GM12878 (cell line): ENCODE data around the gene IGFLR1. TPM values are rescaled to one million over a fixed set of nuclear protein-coding genes. Genes with fewer than 3 reads are reported as not detected.

ENCODE experiments used
- ATAC-seq: fragments of 200-7000 bp; cut with Tn5 transposase; 3 replicates; pipeline ENCODE4 v1.9.1; 2020; ENCODE audit warnings: mild to moderate bottlenecking, moderate library complexity
- Bru-seq: library from RNA; stranded (reverse); fragments of 400-500 nt; gene quantifications from one replicate; lab custom pipeline; 2021; lab: Mats Ljungman, UMichigan
- BruChase-seq, 2 experiments: library from RNA; stranded (reverse); fragments of 400-500 nt; gene quantifications; one replicate each; lab custom pipeline; 2021; lab: Mats Ljungman, UMichigan
- BruUV-seq: library from RNA; stranded (reverse); fragments of 400-500 nt; replicated peaks from 2 replicates; lab custom pipeline; 2021; lab: Mats Ljungman, UMichigan
- CTCF ChIA-PET: fragments of 300-600 bp; sonication (Branson Sonifier 250); formaldehyde crosslinking; extraction: SDS; loops from one replicate; lab custom pipeline; 2021; ENCODE audit warnings: inconsistent platforms; lab: Yijun Ruan, JAX
- POLR2A ChIA-PET: fragments of 350-600 bp; formaldehyde crosslinking; extraction: SDS; loops from one replicate; lab custom pipeline; 2021; ENCODE audit warnings: inconsistent platforms; lab: Charles Lee
- RAD21 ChIA-PET: fragments of 300-600 bp; sonication (Branson Sonifier 250); formaldehyde crosslinking; loops from one replicate; lab custom pipeline; 2023; ENCODE audit warnings: antibody characterized with exemption; ENCODE audit not compliant: unreplicated experiment; lab: Charles Lee
- SMC1A ChIA-PET: fragments of 300-600 bp; sonication (Branson Sonifier 250); formaldehyde crosslinking; loops from one replicate; lab custom pipeline; 2023; ENCODE audit not compliant: unreplicated experiment, uncharacterized antibody; lab: Charles Lee
- DNase-seq: peaks from one replicate; pipeline ENCODE4 v3.0.0-alpha.2; 2011; ENCODE audit warnings: low read depth, low spot score
- FAIRE-seq: peaks from 3 replicates; lab custom pipeline; 2011; peaks lifted over from hg19 to GRCh38; lab: Jason Lieb, UNC
- H2AFZ ChIP-seq: 2 replicates; pipeline ENCODE4 v1.6.0; 2011; ENCODE audit warnings: low read depth, low read length, control low read depth; ENCODE audit not compliant: control insufficient read depth
- H3K27ac ChIP-seq: 2 replicates; pipeline ENCODE4 v1.5.1; 2011; ENCODE audit warnings: control low read depth; ENCODE audit not compliant: control insufficient read depth, insufficient read depth
- H3K27me3 ChIP-seq, 2 experiments: replicated peaks in 1 of 2; 2 replicates each; pipeline versions ENCODE4 v1.6.0 to v1.6.1; 2011; ENCODE audit warnings: low read length in 1 of 2; ENCODE audit not compliant: control insufficient read depth in 2 of 2, insufficient read depth in 2 of 2
- H3K36me3 ChIP-seq, 2 experiments: 2 replicates each; pipeline ENCODE4 v1.5.1; 2011; ENCODE audit warnings: low read length in 1 of 2; ENCODE audit not compliant: control insufficient read depth in 2 of 2, insufficient read depth in 2 of 2
- H3K4me1 ChIP-seq: 2 replicates; pipeline ENCODE4 v1.6.1; 2011; ENCODE audit warnings: mild to moderate bottlenecking, low read length, moderate library complexity, mixed read lengths; ENCODE audit not compliant: control insufficient read depth, insufficient read depth
- H3K4me2 ChIP-seq: 2 replicates; pipeline ENCODE4 v1.6.0; 2011; ENCODE audit warnings: control low read depth; ENCODE audit not compliant: control insufficient read depth, insufficient read depth
- H3K4me3 ChIP-seq: fragments of 200-600 bp; sonication (generic); 2 replicates; pipeline ENCODE4 v1.5.1; 2016
- H3K79me2 ChIP-seq: 2 replicates; pipeline ENCODE4 v1.6.0; 2011; ENCODE audit warnings: low read length; ENCODE audit not compliant: control insufficient read depth, insufficient read depth
- H3K9ac ChIP-seq: 2 replicates; pipeline ENCODE4 v1.8.0; 2011; ENCODE audit warnings: low read length, control low read depth, mixed read lengths; ENCODE audit not compliant: control insufficient read depth, insufficient read depth
- H3K9me3 ChIP-seq: replicated peaks from 3 replicates; pipeline ENCODE4 v1.5.1; 2011; ENCODE audit warnings: mild to moderate bottlenecking, low read length; ENCODE audit not compliant: control insufficient read depth, insufficient read depth
- H4K20me1 ChIP-seq: 2 replicates; pipeline ENCODE4 v1.6.0; 2011; ENCODE audit not compliant: control insufficient read depth, insufficient read depth
- ASH2L ChIP-seq: fragments of 300-600, 200-600 bp; sonication (generic); IDR thresholded peaks from 2 replicates; pipeline ENCODE4 v1.6.1; 2017; ENCODE audit warnings: low read depth, mild to moderate bottlenecking, borderline replicate concordance
- ATF3 ChIP-seq: IDR thresholded peaks from 2 replicates; pipeline ENCODE4 v1.6.1; 2011; ENCODE audit warnings: low read depth, mild to moderate bottlenecking, low read length, moderate library complexity, borderline replicate concordance; ENCODE audit errors: extremely low read depth
- BHLHE40 ChIP-seq, 2 experiments: fragments of 450-650 bp in 1 of 2; IDR thresholded peaks; 2 replicates each; pipeline ENCODE4 v1.6.1; 2011 to 2017; ENCODE audit warnings: low read depth in 2 of 2, borderline replicate concordance in 1 of 2, improper control_type of control experiment in 1 of 2, low read length in 1 of 2, mild to moderate bottlenecking in 1 of 2
- CBX5 ChIP-seq: sonication (generic); IDR thresholded peaks from 2 replicates; pipeline ENCODE4 v1.6.1; 2016; ENCODE audit warnings: low read depth, moderate library complexity, mild to moderate bottlenecking, inconsistent platforms
- CHD1 ChIP-seq: IDR thresholded peaks from 2 replicates; pipeline ENCODE4 v1.6.1; 2012; ENCODE audit warnings: low read depth, low read length, improper control_type of control experiment
- CHD4 ChIP-seq: fragments of 200-600 bp; sonication (generic); IDR thresholded peaks from 2 replicates; pipeline ENCODE4 v1.6.1; 2016; ENCODE audit warnings: mild to moderate bottlenecking
- E2F4 ChIP-seq: IDR thresholded peaks from 2 replicates; pipeline ENCODE4 v1.6.1; 2012; ENCODE audit warnings: low read depth, low read length, improper control_type of control experiment
- HDGF ChIP-seq: fragments of 450-650 bp; IDR thresholded peaks from 2 replicates; pipeline ENCODE4 v1.6.1; 2016; ENCODE audit warnings: antibody characterized with exemption
- KDM1A ChIP-seq: fragments of 200-600 bp; sonication (generic); IDR thresholded peaks from 2 replicates; pipeline ENCODE4 v1.6.1; 2016; ENCODE audit warnings: borderline replicate concordance
- LARP7 ChIP-seq: fragments of 450-650 bp; IDR thresholded peaks from 2 replicates; pipeline ENCODE4 v1.6.1; 2017; ENCODE audit warnings: mild to moderate bottlenecking
- MTA2 ChIP-seq: fragments of 450-650 bp; IDR thresholded peaks from 2 replicates; pipeline ENCODE4 v1.6.1; 2016; ENCODE audit warnings: low read depth, mild to moderate bottlenecking, moderate library complexity
- NFXL1 ChIP-seq: fragments of 450-650 bp; IDR thresholded peaks from 2 replicates; pipeline ENCODE4 v1.6.1; 2017; ENCODE audit warnings: antibody characterized with exemption, mild to moderate bottlenecking, borderline replicate concordance
- PAX8 ChIP-seq: fragments of 450-650 bp; IDR thresholded peaks from 2 replicates; pipeline ENCODE4 v1.6.1; 2017; ENCODE audit warnings: mild to moderate bottlenecking, moderate library complexity
- RUNX3 ChIP-seq: IDR thresholded peaks from 2 replicates; pipeline ENCODE4 v1.6.1; 2012; ENCODE audit warnings: low read length, inconsistent platforms
- SRF ChIP-seq, 2 experiments: IDR thresholded peaks; 2 replicates each; pipeline ENCODE4 v1.6.1; 2011; ENCODE audit warnings: low read depth in 2 of 2, low read length in 2 of 2, mild to moderate bottlenecking in 1 of 2, moderate library complexity in 1 of 2
- TCF12 ChIP-seq: IDR thresholded peaks from 2 replicates; pipeline ENCODE4 v1.6.1; 2011; ENCODE audit warnings: low read depth, mild to moderate bottlenecking, low read length
- ZBTB33 ChIP-seq: fragments of 450-650 bp; IDR thresholded peaks from 2 replicates; pipeline ENCODE4 v1.6.1; 2017; ENCODE audit warnings: mild to moderate bottlenecking
- WGBS: methylation state at CpG from one replicate; pipeline ENCODE4 v1.1.6; 2016; ENCODE audit warnings: low lambda C conversion rate; ENCODE audit not compliant: insufficient replicate concordance, insufficient coverage; ENCODE audit errors: missing lambda C conversion rate; 5-methylcytosine and 5-hydroxymethylcytosine counted together
- in situ Hi-C: fragments of 300-500 bp; cut with MboI; formaldehyde crosslinking; loops from 9 replicates; pipeline ENCODE4 v1.14.3; 2018; ENCODE audit warnings: mixed read lengths
- intact Hi-C: fragments of 100-400 bp; cut with micrococcal nuclease; formaldehyde crosslinking; loops from one replicate; pipeline ENCODE4 v1.14.2; 2022; ENCODE audit not compliant: unreplicated experiment
- long read RNA-seq, 2 experiments: library from polyadenylated mRNA; unstranded; transcript quantifications; one replicate each; pipeline ENCODE4 v2.0.0, GENCODE V29; 2019 to 2020
- polyA minus RNA-seq, 3 experiments: library from RNA; depleted of rRNA, polyadenylated mRNA; stranded (reverse); fragments of >200 nt; gene quantifications; 2 replicates each; pipeline ENCODE4 v1.2.3, GENCODE V29; 2011
- polyA plus RNA-seq, 11 experiments: library from polyadenylated mRNA; depleted of rRNA in 4 of 11; unstranded in 6 of 11; stranded (reverse) in 5 of 11; fragments of >200 nt; fragmentation: Nextera tagmentation in 4 of 11; fragmentation: Illumina TruSeq in 1 of 11; extraction: Ambion mirVana in 4 of 11; extraction: Trizol in 1 of 11; gene quantifications; 1 replicate in 1 of 11; 2 replicates in 10 of 11; pipeline versions ENCODE4 v1.2.1 to v1.2.3, GENCODE V29; 2011 to 2016; ENCODE audit warnings: inconsistent platforms in 2 of 11, missing spikeins in 2 of 11, low read depth in 1 of 11
- total RNA-seq, 4 experiments: library from RNA; depleted of rRNA in 3 of 4; stranded (reverse); fragments of >200 nt in 3 of 4; fragmentation: Illumina TruSeq in 1 of 4; extraction: Trizol in 1 of 4; gene quantifications; 2 replicates each; pipeline versions ENCODE4 v1.2.1 to v1.2.3, GENCODE V29; 2013 to 2021

Gene IGFLR1
- 16.2 and 19.9 TPM in 2 replicates for total RNA-seq (2013; cell fraction: nucleolus; rRNA removed)
- 27.2 and 28.7 TPM in 2 replicates for total RNA-seq (2014; rRNA removed)
- total RNA-seq (2014; rRNA removed; fragmentation: Illumina TruSeq; extraction: Trizol): 8.3 and 9.1 TPM in 2 replicates
- total RNA-seq (2021): 35.3 and 41.7 TPM in 2 replicates
- polyA plus RNA-seq (2011; ENCODE audit: low read depth): 11.1 TPM
- 10.1 and 22.4 TPM in 2 replicates for polyA plus RNA-seq (2011; rRNA removed)
- 46.7 and 55.5 TPM in 2 replicates for polyA plus RNA-seq (2011; cell fraction: cytosol; rRNA removed)
- 75.6 and 89.2 TPM in 2 replicates for polyA plus RNA-seq (2011; cell fraction: nucleus; rRNA removed)
- polyA plus RNA-seq (2012): 30.0 and 41.7 TPM in 2 replicates
- polyA plus RNA-seq (2014; fragmentation: Illumina TruSeq; extraction: Trizol): 5.9 and 8.7 TPM in 2 replicates
- 10 to 100 TPM in 1 of 2 experiments, 1 to 10 TPM in 1; 2.5 to 11.9 TPM for polyA plus RNA-seq (2014; fragmentation: Nextera tagmentation; extraction: Ambion mirVana)
- polyA plus RNA-seq (2014; rRNA removed): 39.9 and 47.9 TPM in 2 replicates
- 10 to 100 TPM; 36.4 to 36.8 TPM for polyA plus RNA-seq (2016; fragmentation: Nextera tagmentation; extraction: Ambion mirVana)
- 7.2 and 17.9 TPM in 2 replicates for polyA minus RNA-seq (2011; rRNA and poly(A)+ RNA removed)
- 9.4 and 12.4 TPM in 2 replicates for polyA minus RNA-seq (2011; cell fraction: cytosol; rRNA and poly(A)+ RNA removed)
- 11.1 and 12.0 TPM in 2 replicates for polyA minus RNA-seq (2011; cell fraction: nucleus; rRNA and poly(A)+ RNA removed)
- percentile 88 among the genes with signal in this experiment for Bru-seq, nascent RNA
- percentile 89 among the genes with signal in this experiment for BruChase-seq, experiment 1, labeled RNA remaining after a 6-hour chase
- BruChase-seq, experiment 2, labeled RNA remaining after a 2-hour chase: percentile 89 among the genes with signal in this experiment
- long read RNA-seq, experiment 1, partial matches to known transcripts: 1 of 13 reads
- long read RNA-seq, experiment 1, other reads (novel, unspliced or antisense): 7 of 13 reads
- long read RNA-seq, experiment 2, transcript IGFLR1-205 (4 exons, 730 nt): major isoform, 5 of 26 reads
- long read RNA-seq, experiment 2, partial matches to known transcripts: 1 of 26 reads
- long read RNA-seq, experiment 2, other reads (novel, unspliced or antisense): 15 of 26 reads

GRCh38 chr19:35742121-35742724 lies at the start of gene IGFLR1:
Gene IGFLR1 (minus strand): TSS chr19:35742452. CDS start chr19:35741180, 1,272 bp downstream.
- H3K4me3 ChIP-seq: peak within 1 kb of the TSS; percentile 83
- DNase-seq: peak; percentile 64
- no TSS peak for BruUV-seq
- peak; percentile 29 for ATAC-seq
- peaks cover 28% of the 10 kb centered on the region for H3K79me2 ChIP-seq
- peak within 1 kb of the TSS; percentile 99 for H3K27ac ChIP-seq
- CTCF ChIA-PET: interaction anchor here (0.7 to 4.3 kb wide), 3 partner anchors 29 to 190 kb away, joined by 3 to 18 read pairs (median 3); no protein-coding TSS in a partner anchor
- RAD21 ChIA-PET: interaction anchor here (1.1 to 1.7 kb wide), 7 partner anchors 24 to 189 kb away, joined by 3 to 9 read pairs (median 7); no protein-coding TSS in a partner anchor
- in situ Hi-C loops (no loop called here), intact Hi-C loops (no loop called here)
- peak within 1 kb of the TSS; percentile 99 for H3K4me2 ChIP-seq
- peak within 1 kb of the TSS; percentile 88 for H3K9ac ChIP-seq
- no peaks in the 10 kb centered on the region for H3K27me3 ChIP-seq
- H2AFZ ChIP-seq: peak within 1 kb of the TSS; percentile 54
- peak; percentile 99 for FAIRE-seq
- SMC1A ChIA-PET: interaction anchor here (0.6 to 1.6 kb wide), 4 partner anchors 29 to 311 kb away, joined by 3 to 9 read pairs (median 6); no protein-coding TSS in a partner anchor
- POLR2A ChIA-PET: interaction anchor here (0.9 to 7.1 kb wide), 6 partner anchors 15 to 50 kb away, joined by 4 to 91 read pairs (median 8); partner anchors contain the start of gene KMT2B
- 3% methylated on average over 9 of the region's 9 CpGs for WGBS
- peaks cover 4 to 18% of the 10 kb centered on the region in 2 experiments; a peak in 2 of 4 replicates for H3K36me3 ChIP-seq
- no peaks in the 10 kb centered on the region for H4K20me1 ChIP-seq
- no peaks in the 10 kb centered on the region for H3K9me3 ChIP-seq
- peaks cover 32% of the 10 kb centered on the region for H3K4me1 ChIP-seq
- TF ChIP-seq HDGF (peak; percentile 92), TCF12 (peak; percentile 87), ASH2L (peak; percentile 97; the same call in 1 of the 2 replicates), LARP7 (peak; percentile 74), NFXL1 (no peak), KDM1A (no peak), CBX5 (no peak), ZBTB33 (no peak), ATF3 (no peak), RUNX3 (peak; percentile 99), BHLHE40 (IDR thresholded peaks at IDR 0.05; ENCODE audit: borderline replicate concordance in 1 of 2, low read depth in 2 of 2, low read length in 1 of 2) (peak; percentile 80 to 82), PAX8 (no peak), MTA2 (peak; percentile 82), E2F4 (no peak), CHD1 (no peak; the same call in 1 of the 2 replicates), SRF (IDR thresholded peaks at IDR 0.05; ENCODE audit: low read depth in 2 of 2, low read length in 2 of 2) (no peak), CHD4 (0 out of 2 replicates have a peak, but pooled peaks have one; percentile 28)
